ENCODE measurements around the gene ASIC3.

ASIC3 gene

GRCh38 chr7:151100921-151101320, 52.6 kb downstream of the ASIC3 start:
- Histone ChIP-seq H3K9me3 (ENCODE audit: control insufficient read depth, low read length) (no peaks in the 10 kb centered on the region), H4K8ac (ENCODE audit: low read length) (no peak overlapping the region), H3K4me1 (ENCODE audit: control insufficient read depth, insufficient read depth, low read depth, low read length) (peaks cover 28% of the 10 kb centered on the region), H2AK5ac (ENCODE audit: low read length, severe bottlenecking) (no peak overlapping the region), H3K79me1 (replicated peaks; ENCODE audit: low read length, poor library complexity, severe bottlenecking) (peaks cover 24% of the 10 kb centered on the region), H2BK120ac (ENCODE audit: low read depth, low read length) (no peak overlapping the region), H3K36me3 (ENCODE audit: control insufficient read depth in 1 of 2, insufficient read depth in 2 of 2, low read depth in 1 of 2, low read length in 2 of 2) (peaks cover 0 to 25% of the 10 kb centered on the region in 2 experiments), H3K18ac (ENCODE audit: low read depth in 1 of 2, low read length in 2 of 2) (no peak overlapping the region), H3K27me3 (ENCODE audit: control insufficient read depth in 1 of 2, insufficient read depth in 1 of 2, low read length in 2 of 2) (no peaks in the 10 kb centered on the region), H2AFZ (ENCODE audit: low read depth, low read length) (no peak overlapping the region), H3K14ac (ENCODE audit: low read length in 2 of 2) (no peak overlapping the region), H4K91ac (ENCODE audit: low read length) (no peak overlapping the region), H2BK15ac (ENCODE audit: low read depth, poor library complexity, severe bottlenecking) (no peak overlapping the region), H2BK12ac (ENCODE audit: low read length in 2 of 2) (peak overlapping the region in 1 of 2 experiments; percentile 15), H3K4ac (ENCODE audit: low read depth in 1 of 2, low read length in 2 of 2) (no peak overlapping the region), H3K4me3 (ENCODE audit: insufficient read depth in 1 of 2, low read depth in 1 of 2, low read length in 2 of 2) (no peak overlapping the region), H3K23ac (ENCODE audit: low read length in 2 of 2) (no peak overlapping the region), H3K27ac (ENCODE audit: low read length, poor library complexity, severe bottlenecking) (no peak overlapping the region), H2BK5ac (ENCODE audit: low read depth, low read length, poor library complexity, severe bottlenecking) (no peak overlapping the region), H3K9ac (ENCODE audit: low read length) (peak overlapping the region; percentile 26), H3K4me2 (ENCODE audit: low read length, poor library complexity, severe bottlenecking) (no peak overlapping the region)
- DNase-seq: no peak
- 96% methylated on average over 10 of the region's 10 CpGs for WGBS

- WGBS: 85% methylated on average over 24 of the region's 24 CpGs
- peaks cover 29% of the 10 kb centered on the region for H3K79me1 ChIP-seq (replicated peaks; ENCODE audit: low read length, poor library complexity, severe bottlenecking)
Measured at GRCh38 chr7:151101621-151102396, 53.5 kb downstream of the ASIC3 start.

More at GRCh38 chr7:151101621-151102396, 53.5 kb downstream of the ASIC3 start:
- Histone ChIP-seq H2BK5ac (ENCODE audit: low read depth, low read length, poor library complexity, severe bottlenecking) (no peak overlapping the region), H3K18ac (ENCODE audit: low read depth in 1 of 2, low read length in 2 of 2) (peak overlapping the region in 1 of 2 experiments; percentile 6), H3K27me3 (ENCODE audit: control insufficient read depth in 1 of 2, insufficient read depth in 1 of 2, low read length in 2 of 2) (no peaks in the 10 kb centered on the region), H3K27ac (ENCODE audit: low read length, poor library complexity, severe bottlenecking) (no peak overlapping the region), H2AK5ac (ENCODE audit: low read length, severe bottlenecking) (no peak overlapping the region), H4K91ac (ENCODE audit: low read length) (no peak overlapping the region), H2BK120ac (ENCODE audit: low read depth, low read length) (no peak overlapping the region), H3K4ac (ENCODE audit: low read depth in 1 of 2, low read length in 2 of 2) (no peak overlapping the region), H3K4me3 (ENCODE audit: insufficient read depth in 1 of 2, low read depth in 1 of 2, low read length in 2 of 2) (no peak overlapping the region), H2BK12ac (ENCODE audit: low read length in 2 of 2) (no peak overlapping the region), H2AFZ (ENCODE audit: low read depth, low read length) (no peak overlapping the region), H2BK15ac (ENCODE audit: low read depth, poor library complexity, severe bottlenecking) (no peak overlapping the region), H3K36me3 (ENCODE audit: control insufficient read depth in 1 of 2, insufficient read depth in 2 of 2, low read depth in 1 of 2, low read length in 2 of 2) (peaks cover 3 to 29% of the 10 kb centered on the region in 2 experiments), H3K9me3 (ENCODE audit: control insufficient read depth, low read length) (no peaks in the 10 kb centered on the region), H3K23ac (ENCODE audit: low read length in 2 of 2) (no peak overlapping the region), H3K4me2 (ENCODE audit: low read length, poor library complexity, severe bottlenecking) (no peak overlapping the region), H3K14ac (ENCODE audit: low read length in 2 of 2) (no peak overlapping the region), H3K9ac (ENCODE audit: low read length) (peak overlapping the region; percentile 26), H4K8ac (ENCODE audit: low read length) (no peak overlapping the region), H3K4me1 (ENCODE audit: control insufficient read depth, insufficient read depth, low read depth, low read length) (peaks cover 25% of the 10 kb centered on the region)
- no peak for DNase-seq
